Endothelial cell of umbilical vein (primary cell): ENCODE results near the gene LLGL2. TPM values are rescaled to one million over a fixed set of nuclear protein-coding genes. Genes with fewer than 3 reads are reported as not detected.

Source experiments
- BruUV-seq: library from RNA; stranded (reverse); fragments of 400-500 nt; replicated peaks from 2 replicates; lab custom pipeline; 2021; lab: Mats Ljungman, UMichigan
- CTCF ChIA-PET: fragments of 300-600, 350-600 bp; sonication (Branson Sonifier 250); formaldehyde crosslinking; loops from one replicate; lab custom pipeline; 2021; ENCODE audit warnings: antibody characterized with exemption, inconsistent platforms; lab: Charles Lee
- POLR2A ChIA-PET: fragments of 300-600, 350-600 bp; sonication (Branson Sonifier 250); formaldehyde crosslinking; loops from one replicate; lab custom pipeline; 2021; ENCODE audit warnings: antibody characterized with exemption, inconsistent platforms; lab: Charles Lee
- DNase-seq: peaks from one replicate; pipeline ENCODE4 v3.0.0-alpha.2; 2011; ENCODE audit warnings: low read depth, low spot score
- FAIRE-seq: peaks from 2 replicates; lab custom pipeline; 2011; peaks lifted over from hg19 to GRCh38; lab: Jason Lieb, UNC
- H2AFZ ChIP-seq: 2 replicates; pipeline ENCODE4 v1.6.0; 2012; ENCODE audit warnings: low read depth, low read length, control low read depth, inconsistent platforms
- H3K27ac ChIP-seq: 2 replicates; pipeline ENCODE4 v1.5.1; 2011; ENCODE audit warnings: low read depth, mild to moderate bottlenecking, control low read depth, low read length, moderate library complexity; ENCODE audit not compliant: insufficient read depth
- H3K27me3 ChIP-seq, 2 experiments: 2 replicates each; pipeline versions ENCODE4 v1.6.0 to v1.6.1; 2011; ENCODE audit warnings: low read length in 2 of 2, mixed read lengths in 1 of 2; ENCODE audit not compliant: control insufficient read depth in 2 of 2, insufficient read depth in 2 of 2
- H3K36me3 ChIP-seq, 2 experiments: 2 replicates in 1 of 2; 3 replicates in 1 of 2; pipeline ENCODE4 v1.5.1; 2011; ENCODE audit warnings: low read length in 2 of 2, mild to moderate bottlenecking in 1 of 2, moderate library complexity in 1 of 2; ENCODE audit not compliant: control insufficient read depth in 2 of 2, insufficient read depth in 2 of 2; ENCODE audit errors: extremely low read depth in 1 of 2
- H3K4me1 ChIP-seq: 3 replicates; pipeline ENCODE4 v1.5.1; 2011; ENCODE audit warnings: mild to moderate bottlenecking, low read length; ENCODE audit not compliant: control insufficient read depth, insufficient read depth; ENCODE audit errors: extremely low read depth
- H3K4me2 ChIP-seq: 2 replicates; pipeline ENCODE4 v1.6.1; 2011; ENCODE audit warnings: low read length, control low read depth, mixed read lengths; ENCODE audit not compliant: insufficient read depth
- H3K4me3 ChIP-seq, 3 experiments: fragments of 200-600 bp in 1 of 3; sonication (generic), shearing (Covaris generic) in 1 of 3; replicated peaks in 1 of 3; 2 replicates each; pipeline ENCODE4 v1.5.1; 2011 to 2016; ENCODE audit warnings: control low read depth in 3 of 3, low read length in 3 of 3, mild to moderate bottlenecking in 2 of 3, inconsistent platforms in 1 of 3, low read depth in 1 of 3, moderate library complexity in 1 of 3; ENCODE audit not compliant: insufficient read depth in 1 of 3
- H3K79me2 ChIP-seq: 2 replicates; pipeline ENCODE4 v1.6.0; 2012; ENCODE audit warnings: low read length, inconsistent platforms; ENCODE audit not compliant: control insufficient read depth, insufficient read depth
- H3K9ac ChIP-seq: replicated peaks from 2 replicates; pipeline ENCODE3; 2011; ENCODE audit warnings: low read length, control low read depth; ENCODE audit not compliant: insufficient read depth; ENCODE audit errors: extremely low read depth
- H3K9me1 ChIP-seq: replicated peaks from 3 replicates; pipeline ENCODE4 v1.6.0; 2011; ENCODE audit warnings: mild to moderate bottlenecking, low read length; ENCODE audit not compliant: control insufficient read depth, insufficient read depth; ENCODE audit errors: extremely low read depth
- H3K9me3 ChIP-seq: replicated peaks from 2 replicates; pipeline ENCODE4 v1.5.1; 2012; ENCODE audit warnings: low read length, inconsistent platforms; ENCODE audit not compliant: control insufficient read depth, insufficient read depth
- H4K20me1 ChIP-seq: replicated peaks from 2 replicates; pipeline ENCODE3; 2011; ENCODE audit warnings: mild to moderate bottlenecking, low read length; ENCODE audit not compliant: control insufficient read depth, insufficient read depth; ENCODE audit errors: extremely low read depth
- EZH2 ChIP-seq: IDR thresholded peaks from 2 replicates; pipeline ENCODE4 v1.6.1; 2012; ENCODE audit warnings: borderline replicate concordance, low read depth, mild to moderate bottlenecking, moderate library complexity, low read length, inconsistent platforms; ENCODE audit not compliant: severe bottlenecking
- FOS ChIP-seq: IDR thresholded peaks from 2 replicates; pipeline ENCODE4 v1.6.1; 2011; ENCODE audit warnings: mild to moderate bottlenecking, low read length, moderate library complexity, borderline replicate concordance; ENCODE audit not compliant: insufficient read depth
- GATA2 ChIP-seq: IDR thresholded peaks from 2 replicates; pipeline ENCODE4 v1.7.0; 2011; ENCODE audit warnings: low read depth, mild to moderate bottlenecking, moderate library complexity, mixed read lengths, low read length; ENCODE audit not compliant: insufficient read length, insufficient read depth
- JUN ChIP-seq: IDR thresholded peaks from 2 replicates; pipeline ENCODE4 v1.6.1; 2011; ENCODE audit warnings: borderline replicate concordance, low read depth; ENCODE audit not compliant: insufficient read length, insufficient read depth
- MYC ChIP-seq: IDR thresholded peaks from one replicate; pipeline ENCODE4 v1.6.1; 2011; ENCODE audit warnings: mild to moderate bottlenecking, low read depth, low read length
- POLR2AphosphoS5 ChIP-seq: IDR thresholded peaks from 2 replicates; pipeline ENCODE4 v1.6.1; 2012; ENCODE audit warnings: low read depth, mild to moderate bottlenecking, control low read depth, low read length, moderate library complexity; ENCODE audit not compliant: insufficient read depth
- dilution Hi-C: fragments of 300-500 bp; cut with MboI; formaldehyde crosslinking; loops from one replicate; pipeline ENCODE4 v1.15.0; 2019; ENCODE audit warnings: low sequenced_read_pairs; ENCODE audit not compliant: extremely low pct_ligation_motif_present
- intact Hi-C: fragments of 100-400 bp; cut with micrococcal nuclease; formaldehyde crosslinking; loops from one replicate; pipeline ENCODE4 v1.10.0; 2022
- polyA plus RNA-seq, 4 experiments: library from polyadenylated mRNA; depleted of rRNA in 3 of 4; stranded (reverse) in 3 of 4; unstranded in 1 of 4; fragments of >200 nt; gene quantifications; 2 replicates each; pipeline versions ENCODE4 v1.2.1 to v1.2.3, GENCODE V29; 2011 to 2012; ENCODE audit warnings: missing spikeins in 1 of 4
- total RNA-seq: library from RNA; stranded (reverse); gene quantifications from 2 replicates; pipeline ENCODE4 v1.2.3, GENCODE V29; 2021

Gene LLGL2
- total and polyA plus RNA-seq, 2 donors (not counting 3 experiments of a cell fraction or from before 2014, with no cell fraction given), result 5.3 to 5.4 TPM

DNA sequence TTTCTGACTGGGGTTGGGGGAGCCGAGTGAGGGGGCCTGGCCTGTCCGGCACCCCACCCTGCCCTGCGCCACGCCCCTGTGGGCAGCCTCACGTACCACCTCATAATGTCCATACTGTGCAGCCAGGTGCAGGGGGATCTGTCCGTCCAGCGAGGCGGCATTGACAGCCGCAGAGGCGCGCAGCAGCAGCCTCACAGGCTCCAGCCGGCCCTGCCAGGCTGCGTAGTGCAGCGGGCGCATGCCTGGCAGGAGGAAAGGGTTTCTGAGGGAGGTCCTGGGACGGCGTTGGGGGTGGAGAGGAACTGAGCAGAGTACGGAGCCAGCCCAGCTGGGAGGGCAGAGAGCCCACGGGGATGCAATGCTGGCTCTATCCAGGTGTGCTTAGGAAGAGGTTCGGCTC, 18.6 kb upstream of the LLGL2 start:
- Histone ChIP-seq H3K36me3 (peaks cover 0 to 21% of the 10 kb centered on the region in 2 experiments), H3K9me3 (no peaks in the 10 kb centered on the region), H3K4me1 (peaks cover 26% of the 10 kb centered on the region), H3K79me2 (peaks cover 7% of the 10 kb centered on the region), H4K20me1 (no peaks in the 10 kb centered on the region), H3K27me3 (no peaks in the 10 kb centered on the region), H3K9me1 (no peaks in the 10 kb centered on the region), H3K4me2 (no peak overlapping the region), H2AFZ (no peak overlapping the region), H3K27ac (no peak overlapping the region), H3K4me3 (no peak overlapping the region), H3K9ac (no peak overlapping the region)
- intact Hi-C loops (no loop called here), dilution Hi-C loops (no loop called here)
- BruUV-seq, result no TSS peak
- TF ChIP-seq POLR2AphosphoS5 (no peak), EZH2 (no peak), GATA2 (no peak)
- DNase-seq, result no peak
- no peak for FAIRE-seq
- POLR2A ChIA-PET, result no interaction called here
- CTCF ChIA-PET, result interaction anchor here (2.6 kb wide), 1 partner anchor 18 kb away, joined by 6 read pairs; the partner anchor contains the start of gene LLGL2

DNA sequence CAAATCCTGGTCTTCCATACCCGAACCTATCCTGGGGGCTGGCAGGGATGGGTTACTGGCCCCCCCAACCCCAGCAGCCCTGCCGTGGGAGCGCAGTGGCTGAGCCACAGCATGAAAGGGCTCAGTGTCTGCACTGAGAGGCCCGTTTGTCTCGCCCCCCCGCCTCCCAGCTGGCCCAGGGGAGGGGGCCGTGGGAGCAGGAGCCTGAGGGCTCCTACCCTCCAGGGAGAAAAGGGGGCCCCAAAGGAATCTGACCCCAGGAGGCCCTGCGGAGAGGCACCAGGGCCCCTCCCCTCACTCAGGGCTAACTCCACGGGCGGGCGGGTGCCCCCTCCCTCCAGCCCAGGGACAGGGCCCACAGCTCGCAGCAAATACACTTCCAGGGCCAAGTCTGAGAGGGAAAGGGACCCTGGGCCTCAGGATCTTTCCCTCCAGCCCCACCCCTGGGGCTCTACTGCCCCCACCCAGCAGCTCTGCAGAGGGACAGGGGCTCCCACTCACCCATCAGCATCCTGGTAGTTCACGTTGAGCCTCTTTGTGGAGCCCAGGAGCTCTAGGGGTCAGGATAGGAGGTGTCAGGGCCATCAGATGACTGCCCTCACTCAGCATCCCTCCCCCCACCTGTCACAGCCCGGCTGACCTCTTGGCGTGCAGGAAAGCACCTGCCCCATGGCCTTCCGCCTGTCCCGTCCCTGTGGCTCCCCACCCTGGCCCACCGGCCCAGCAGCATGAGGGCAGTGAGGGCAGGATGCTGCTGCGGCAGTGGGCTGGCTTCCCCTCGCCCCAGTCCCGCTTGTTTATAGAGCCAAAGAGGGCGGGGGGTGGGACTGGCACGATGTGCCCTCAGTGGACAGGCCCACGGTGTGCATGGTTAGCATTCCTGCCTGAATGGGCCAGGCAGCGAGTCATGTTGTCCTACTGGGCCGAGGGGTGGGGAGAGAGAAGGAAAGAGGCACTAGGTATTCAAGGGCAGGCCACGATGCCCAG, 17.5 kb upstream of the LLGL2 start:
- DNase-seq, result no peak
- no peak for FAIRE-seq
- Histone ChIP-seq H3K9me1 (no peaks in the 10 kb centered on the region), H2AFZ (no peak overlapping the region), H3K4me1 (peaks cover 37% of the 10 kb centered on the region), H3K9me3 (no peaks in the 10 kb centered on the region), H3K27me3 (no peaks in the 10 kb centered on the region), H3K4me2 (no peak overlapping the region), H3K79me2 (peaks cover 17% of the 10 kb centered on the region), H3K27ac (no peak overlapping the region), H3K4me3 (no peak overlapping the region), H3K9ac (no peak overlapping the region), H3K36me3 (peaks cover 0 to 19% of the 10 kb centered on the region in 2 experiments), H4K20me1 (no peaks in the 10 kb centered on the region)
- intact Hi-C loops (no loop called here), dilution Hi-C loops (no loop called here)
- no TSS peak for BruUV-seq
- POLR2A ChIA-PET, result no interaction called here
- TF ChIP-seq POLR2AphosphoS5 (no peak), JUN (no peak), MYC (no peak), FOS (no peak)
- CTCF ChIA-PET, result interaction anchor here (0.8 to 2.6 kb wide), 2 partner anchors 10 to 17 kb away, joined by 4 to 6 read pairs; partner anchors contain the start of gene LLGL2
